Testis (tissue), 3 donors: ENCODE measurements around the gene PDZD8. TPM values are rescaled to one million over a fixed set of nuclear protein-coding genes. Genes with fewer than 3 reads are reported as not detected.
"Not testable (repeated sequence)": the region's sequence is repeated elsewhere in the genome, so short reads cannot be mapped to it uniquely, and the experiment has no call there.

ENCODE experiments used
- DNase-seq: peaks from one replicate; pipeline ENCODE4 v3.0.0-alpha.2; 2019
- H3K27ac ChIP-seq, 2 donors: fragments of 200-600 bp; sonication (generic); one replicate each; pipeline ENCODE4 v1.5.1; 2019
- H3K27me3 ChIP-seq: fragments of 200-600 bp; sonication (generic); one replicate; pipeline ENCODE4 v1.5.1; 2019
- H3K36me3 ChIP-seq: fragments of 200-600 bp; sonication (generic); one replicate; pipeline ENCODE4 v1.5.1; 2017; ENCODE audit warnings: low read depth; ENCODE audit errors: missing control alignments
- H3K4me1 ChIP-seq: fragments of 200-600 bp; sonication (generic); one replicate; pipeline ENCODE4 v1.5.1; 2019
- H3K4me3 ChIP-seq, 2 donors: fragments of 200-600 bp; sonication (generic); one replicate each; pipeline ENCODE4 v1.5.1; 2017 to 2019
- H3K9me3 ChIP-seq: fragments of 200-600 bp; sonication (generic); one replicate; pipeline ENCODE4 v1.5.1; 2017
- CTCF ChIP-seq, 3 experiments: fragments of 450-650 bp in 2 of 3; fragments of 200-600 bp in 1 of 3; sonication (generic) in 1 of 3; IDR thresholded peaks; one replicate each; pipeline ENCODE4 v1.5.1; 2016 to 2019; ENCODE audit warnings: antibody characterized with exemption in 3 of 3, mild to moderate bottlenecking in 2 of 3, moderate library complexity in 1 of 3
- POLR2A ChIP-seq: fragments of 450-650 bp; IDR thresholded peaks from one replicate; pipeline ENCODE4 v1.6.1; 2017; ENCODE audit warnings: antibody characterized with exemption, mild to moderate bottlenecking, moderate library complexity
- WGBS, 2 donors: methylation state at CpG; one replicate each; pipeline ENCODE4 v1.1.5; 2018; 5-methylcytosine and 5-hydroxymethylcytosine counted together
- intact Hi-C: fragments of 100-400 bp; cut with DNase I; formaldehyde crosslinking; loops from one replicate; pipeline ENCODE4 v1.15.1; 2023; ENCODE audit warnings: low total_unique reads
- polyA plus RNA-seq: library from polyadenylated mRNA; stranded (reverse); fragments of 350-450 nt; fragmentation: Illumina TruSeq; extraction: RNeasy Lipid Tissue Mini Kit (QIAGEN cat#74804); gene quantifications from one replicate; pipeline ENCODE4 v1.2.3, GENCODE V29; 2014; ENCODE audit warnings: low read depth, low replicate concordance; ENCODE audit not compliant: insufficient read depth
- total RNA-seq, 2 donors: library from RNA; depleted of rRNA; stranded (reverse); fragments of >200 nt; gene quantifications; one replicate each; pipeline ENCODE4 v1.2.3, GENCODE V29; 2016

PDZD8 gene
- total and polyA plus RNA-seq, 3 donors from 2014 or later = 49.6 to 120 (median 107) TPM

DNA sequence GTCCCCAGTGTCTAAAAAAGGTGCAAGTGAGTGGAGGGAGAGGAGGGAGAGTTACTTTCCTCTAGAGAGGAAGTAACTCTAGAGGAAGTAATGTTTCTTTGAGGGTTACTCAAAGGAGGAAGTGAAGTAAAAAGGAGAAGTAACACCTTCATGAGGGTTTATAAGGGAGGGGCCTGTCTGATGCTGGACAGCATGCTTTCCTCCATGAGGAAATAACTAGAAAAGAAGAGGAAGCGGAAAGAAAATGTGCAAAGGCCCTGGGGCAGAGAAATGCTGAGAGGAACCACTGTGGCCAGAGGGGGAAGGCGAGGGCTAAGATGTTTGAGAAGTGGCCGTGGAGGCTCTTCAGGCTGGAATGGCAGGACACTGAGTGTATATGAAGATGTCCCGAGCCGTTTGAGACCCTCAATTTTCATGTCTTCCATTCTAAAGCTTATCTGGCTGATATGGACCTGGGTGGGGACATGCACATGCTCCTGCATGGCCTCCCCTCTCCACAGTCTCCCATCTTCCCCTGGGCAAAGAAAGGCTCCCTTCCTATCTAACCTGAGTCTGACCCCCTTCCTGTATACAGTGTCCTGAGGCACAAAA, 137.7 kb downstream of the PDZD8 start:
- no peak for DNase-seq
- 89 to 95% methylated on average over 5 of the region's 5 CpGs for WGBS, 2 donors
- TF ChIP-seq CTCF (IDR thresholded peaks at IDR 0.05) = no peak
- TF ChIP-seq POLR2A = no peak
- H3K4me3 ChIP-seq = no peak overlapping the region
- H3K36me3 ChIP-seq = no peaks in the 10 kb centered on the region
- no peaks in the 10 kb centered on the region for H3K9me3 ChIP-seq
- H3K27me3 ChIP-seq = no peaks in the 10 kb centered on the region
- intact Hi-C loops = no loop called here
- no peaks in the 10 kb centered on the region for H3K4me1 ChIP-seq
- H3K27ac ChIP-seq = no peak overlapping the region

DNA sequence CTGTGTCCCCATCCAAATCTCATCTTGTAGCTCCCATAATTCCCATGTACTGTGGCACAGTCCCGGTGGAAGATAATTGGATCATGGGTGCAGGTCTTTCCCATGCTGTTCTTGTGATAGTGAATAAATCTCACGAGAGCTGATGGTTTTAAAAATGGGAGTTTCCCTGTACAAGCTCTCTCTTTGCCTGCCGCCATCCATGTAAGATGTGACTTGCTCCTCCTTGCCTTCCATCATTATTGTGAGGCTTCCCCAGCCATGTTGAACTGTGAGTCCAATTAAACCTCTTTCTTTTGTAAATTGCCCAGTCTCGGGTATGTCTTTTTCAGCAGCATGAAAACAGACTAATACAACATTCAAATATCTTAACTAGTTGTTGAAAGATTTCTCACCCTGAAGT, 145.1 kb downstream of the PDZD8 start:
- H3K27ac ChIP-seq, H3K4me1 ChIP-seq, H3K27me3 ChIP-seq, intact Hi-C loops, H3K9me3 ChIP-seq, H3K36me3 ChIP-seq, DNase-seq, H3K4me3 ChIP-seq: not testable (repeated sequence)
- WGBS, 2 donors = 92 to 93% methylated on average over 4 of the region's 4 CpGs

DNA sequence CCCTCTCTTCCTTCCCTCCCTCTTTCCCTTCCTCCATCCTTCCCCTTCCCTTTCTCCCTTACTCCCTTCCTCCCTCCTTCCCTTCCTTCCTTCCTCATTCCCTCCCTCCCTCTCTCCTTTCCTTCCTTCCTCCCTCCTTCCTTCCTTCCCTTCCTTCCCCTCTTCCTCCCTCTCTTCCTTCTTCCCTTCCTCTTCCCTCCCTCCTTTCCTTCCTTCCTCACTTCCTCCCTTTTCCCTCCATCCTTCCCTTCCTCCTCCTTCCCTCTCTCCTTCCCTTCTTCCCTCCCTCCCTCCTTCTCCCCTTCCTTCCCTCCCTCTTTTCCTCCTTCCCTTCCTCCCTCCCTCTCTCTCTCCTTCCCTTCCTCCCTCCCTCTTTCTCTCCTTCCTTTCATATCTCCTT, 147.0 kb downstream of the PDZD8 start:
- intact Hi-C loops = loop anchor here (10.0 kb wide), 1 partner anchor 87 kb away; no protein-coding TSS in a partner anchor
- no peaks in the 10 kb centered on the region for H3K9me3 ChIP-seq
- no peaks in the 10 kb centered on the region for H3K36me3 ChIP-seq
- DNase-seq = no peak
- TF ChIP-seq CTCF (IDR thresholded peaks at IDR 0.05) = no peak
- no peak for TF ChIP-seq POLR2A
- no peak overlapping the region for H3K27ac ChIP-seq
- H3K27me3 ChIP-seq = no peaks in the 10 kb centered on the region
- H3K4me1 ChIP-seq = no peaks in the 10 kb centered on the region
- H3K4me3 ChIP-seq = no peak overlapping the region

Other genes starting within 250 kb of the PDZD8 start
- gene VAX1, start 237.2 kb downstream of the PDZD8 start, total RNA-seq = under 1 TPM; 0.56 to 0.71 TPM
- gene VAX1, start 237.2 kb downstream of the PDZD8 start, polyA plus RNA-seq = 0.47 TPM
- gene KCNK18, start 178.0 kb downstream of the PDZD8 start, total RNA-seq = not detected
- 0.66 TPM for gene KCNK18, start 178.0 kb downstream of the PDZD8 start, polyA plus RNA-seq
- gene SLC18A2, start 134.3 kb downstream of the PDZD8 start, total RNA-seq = 1 to 10 TPM; 2.0 to 2.4 TPM
- 1.9 TPM for gene SLC18A2, start 134.3 kb downstream of the PDZD8 start, polyA plus RNA-seq
- gene EMX2, start 167.3 kb upstream of the PDZD8 start, total RNA-seq = 1 to 10 TPM; 1.5 to 1.9 TPM
- gene EMX2, start 167.3 kb upstream of the PDZD8 start, polyA plus RNA-seq = 6.9 TPM